SK-N-SH (cell line): ENCODE measurements around the gene KRCC1. TPM values are rescaled to one million over a fixed set of nuclear protein-coding genes. Genes with fewer than 3 reads are reported as not detected.

Source experiments
- CTCF ChIA-PET: fragments of 300-600, 350-600 bp; formaldehyde crosslinking; extraction: SDS; loops from one replicate; lab custom pipeline; 2021; lab: Yijun Ruan, JAX
- POLR2A ChIA-PET: fragments of 350-600 bp; sonication (Branson Sonifier 250); formaldehyde crosslinking; extraction: SDS; loops from one replicate; lab custom pipeline; 2020; ENCODE audit warnings: antibody characterized with exemption, inconsistent platforms; lab: Yijun Ruan, JAX
- DNase-seq: peaks from one replicate; pipeline ENCODE4 v3.0.0; 2012
- H2AFZ ChIP-seq: fragments of 200-600 bp; sonication (generic); 2 replicates; pipeline ENCODE4 v1.8.1; 2016; ENCODE audit warnings: antibody characterized with exemption, mild to moderate bottlenecking, low read depth
- H3F3A ChIP-seq: fragments of 200-600 bp; sonication (generic); replicated peaks from 2 replicates; pipeline ENCODE3; 2016; ENCODE audit warnings: antibody characterized with exemption, mild to moderate bottlenecking; ENCODE audit not compliant: insufficient read depth
- H3K27ac ChIP-seq, 2 experiments: fragments of 200-500 bp in 1 of 2; fragments of 200-600 bp in 1 of 2; sonication (Bioruptor generic) in 1 of 2; sonication (generic), shearing (Covaris generic) in 1 of 2; 2 replicates each; pipeline versions ENCODE4 v1.5.1 to v1.6.1; 2014 to 2016; ENCODE audit warnings: low read depth in 2 of 2, inconsistent platforms in 1 of 2, low read length in 1 of 2, mild to moderate bottlenecking in 1 of 2, mixed read lengths in 1 of 2
- H3K27me3 ChIP-seq: fragments of 200-600 bp; sonication (generic), shearing (Covaris generic); 2 replicates; pipeline ENCODE4 v1.6.1; 2016; ENCODE audit warnings: mixed run types; ENCODE audit not compliant: insufficient read depth
- H3K36me3 ChIP-seq, 2 experiments: fragments of 200-500 bp in 1 of 2; fragments of 200-600 bp in 1 of 2; sonication (Bioruptor generic) in 1 of 2; sonication (generic) in 1 of 2; replicated peaks in 1 of 2; 2 replicates each; pipeline versions ENCODE3 to v1.5.1; 2014 to 2016; ENCODE audit warnings: low read length in 1 of 2, mild to moderate bottlenecking in 1 of 2; ENCODE audit not compliant: insufficient read depth in 2 of 2, control insufficient read depth in 1 of 2
- H3K4me1 ChIP-seq, 2 experiments: fragments of 200-500 bp in 1 of 2; fragments of 200-600 bp in 1 of 2; sonication (Bioruptor generic) in 1 of 2; sonication (generic), shearing (Covaris generic) in 1 of 2; 2 replicates each; pipeline versions ENCODE4 v1.5.1 to v1.6.1; 2014 to 2016; ENCODE audit warnings: low read depth in 1 of 2, low read length in 1 of 2, mixed run types in 1 of 2; ENCODE audit not compliant: insufficient read depth in 2 of 2, control insufficient read depth in 1 of 2
- H3K4me2 ChIP-seq: fragments of 200-600 bp; sonication (generic), shearing (Covaris generic); 2 replicates; pipeline ENCODE4 v1.6.1; 2017; ENCODE audit warnings: mixed run types
- H3K4me3 ChIP-seq, 2 experiments: fragments of 200-500 bp in 1 of 2; fragments of 200-600 bp in 1 of 2; sonication (Bioruptor generic) in 1 of 2; sonication (generic), shearing (Covaris generic) in 1 of 2; 2 replicates each; pipeline versions ENCODE4 v1.5.1 to v1.8.1; 2014 to 2016; ENCODE audit warnings: low read depth in 2 of 2, inconsistent platforms in 1 of 2, low read length in 1 of 2, mild to moderate bottlenecking in 1 of 2, mixed read lengths in 1 of 2, moderate library complexity in 1 of 2
- H3K79me2 ChIP-seq: fragments of 200-600 bp; sonication (generic); 2 replicates; pipeline ENCODE4 v1.8.1; 2017; ENCODE audit warnings: mild to moderate bottlenecking; ENCODE audit not compliant: insufficient read depth
- H3K9ac ChIP-seq: fragments of 200-600 bp; sonication (generic); 2 replicates; pipeline ENCODE4 v1.6.1; 2017; ENCODE audit warnings: mixed run types
- H3K9me2 ChIP-seq: fragments of 200-600 bp; sonication (generic); 2 replicates; pipeline ENCODE4 v1.6.1; 2017; ENCODE audit warnings: mixed run types
- H3K9me3 ChIP-seq: fragments of 200-600 bp; sonication (generic); 2 replicates; pipeline ENCODE4 v1.6.1; 2017; ENCODE audit warnings: mixed run types, mild to moderate bottlenecking, moderate library complexity
- H4K20me1 ChIP-seq: fragments of 200-600 bp; sonication (generic); 2 replicates; pipeline ENCODE4 v1.6.1; 2017; ENCODE audit warnings: mild to moderate bottlenecking, mixed run types; ENCODE audit not compliant: insufficient read depth
- CHD2 ChIP-seq: fragments of 150-350 bp; IDR thresholded peaks from 2 replicates; pipeline ENCODE4 v1.6.1; 2018; ENCODE audit warnings: low read length; ENCODE audit not compliant: partially characterized antibody
- CTCF ChIP-seq: fragments of 200-600 bp; sonication (generic); IDR thresholded peaks from 2 replicates; pipeline ENCODE4 v1.6.1; 2017; ENCODE audit warnings: antibody characterized with exemption, mild to moderate bottlenecking, moderate library complexity
- EP300 ChIP-seq, 2 experiments: IDR thresholded peaks; 2 replicates each; pipeline versions ENCODE4 v1.4.0 to v1.6.1; 2012; ENCODE audit warnings: borderline replicate concordance in 1 of 2, low read depth in 1 of 2, low read length in 1 of 2
- FOSL2 ChIP-seq: IDR thresholded peaks from 2 replicates; pipeline ENCODE4 v1.4.0; 2012; ENCODE audit warnings: low read depth, mild to moderate bottlenecking, moderate library complexity, borderline replicate concordance
- FOXM1 ChIP-seq: IDR thresholded peaks from 2 replicates; pipeline ENCODE4 v1.4.0; 2012; ENCODE audit warnings: low read depth, mild to moderate bottlenecking
- GABPA ChIP-seq: IDR thresholded peaks from 2 replicates; pipeline ENCODE4 v1.4.0; 2012; ENCODE audit warnings: low read depth, mild to moderate bottlenecking
- JUND ChIP-seq: IDR thresholded peaks from 2 replicates; pipeline ENCODE4 v1.4.0; 2012
- MAX ChIP-seq: IDR thresholded peaks from 2 replicates; pipeline ENCODE4 v1.4.0; 2012; ENCODE audit warnings: low read depth
- MEF2A ChIP-seq: IDR thresholded peaks from 2 replicates; pipeline ENCODE4 v1.4.0; 2012; ENCODE audit warnings: low read depth, borderline replicate concordance
- MXI1 ChIP-seq: IDR thresholded peaks from 2 replicates; pipeline ENCODE4 v1.6.1; 2012; ENCODE audit warnings: mild to moderate bottlenecking, low read depth, low read length, improper control_type of control experiment
- NFIC ChIP-seq: IDR thresholded peaks from 2 replicates; pipeline ENCODE4 v1.4.0; 2012; ENCODE audit warnings: borderline replicate concordance
- NRF1 ChIP-seq: IDR thresholded peaks from 2 replicates; pipeline ENCODE4 v1.6.1; 2012; ENCODE audit warnings: low read depth, mild to moderate bottlenecking, low read length
- RAD21 ChIP-seq: IDR thresholded peaks from 2 replicates; pipeline ENCODE4 v1.6.1; 2012; ENCODE audit warnings: mild to moderate bottlenecking, low read length
- RCOR1 ChIP-seq: fragments of 150-350 bp; IDR thresholded peaks from 2 replicates; pipeline ENCODE4 v1.6.1; 2017; ENCODE audit warnings: antibody characterized with exemption, low read length
- RFX5 ChIP-seq: IDR thresholded peaks from 2 replicates; pipeline ENCODE4 v1.6.1; 2012; ENCODE audit warnings: mild to moderate bottlenecking, improper control_type of control experiment, low read length
- SIN3A ChIP-seq: IDR thresholded peaks from 2 replicates; pipeline ENCODE4 v1.6.1; 2012; ENCODE audit warnings: low read depth, mild to moderate bottlenecking, low read length, moderate library complexity, borderline replicate concordance
- SMC3 ChIP-seq: IDR thresholded peaks from 2 replicates; pipeline ENCODE4 v1.6.1; 2012; ENCODE audit warnings: low read depth, low read length, improper control_type of control experiment
- TAF1 ChIP-seq: IDR thresholded peaks from 2 replicates; pipeline ENCODE4 v1.6.1; 2012; ENCODE audit warnings: low read depth, mild to moderate bottlenecking, low read length, moderate library complexity, borderline replicate concordance
- TCF12 ChIP-seq: IDR thresholded peaks from 2 replicates; pipeline ENCODE4 v1.4.0; 2012
- USF1 ChIP-seq: IDR thresholded peaks from 2 replicates; pipeline ENCODE4 v1.4.0; 2012; ENCODE audit warnings: low read depth, borderline replicate concordance
- WGBS: methylation state at CpG from one replicate; pipeline ENCODE4 v1.1.6; 2017; ENCODE audit warnings: low lambda C conversion rate; 5-methylcytosine and 5-hydroxymethylcytosine counted together
- polyA plus RNA-seq, 3 experiments: library from polyadenylated mRNA; depleted of rRNA; stranded (reverse); fragments of >200 nt; gene quantifications; 2 replicates each; pipeline ENCODE4 v1.2.3, GENCODE V29; 2012
- TF ChIP-seq, protein P1 (sequence below): fragments of 150-350 bp; IDR thresholded peaks from 2 replicates; pipeline ENCODE4 v1.6.1; 2016; ENCODE audit warnings: mild to moderate bottlenecking, low read depth, low read length

The KRCC1 gene
- polyA plus RNA-seq, 1 of the 3 experiments (the other 2 are of a cell fraction), result 10.7 TPM

DNA sequence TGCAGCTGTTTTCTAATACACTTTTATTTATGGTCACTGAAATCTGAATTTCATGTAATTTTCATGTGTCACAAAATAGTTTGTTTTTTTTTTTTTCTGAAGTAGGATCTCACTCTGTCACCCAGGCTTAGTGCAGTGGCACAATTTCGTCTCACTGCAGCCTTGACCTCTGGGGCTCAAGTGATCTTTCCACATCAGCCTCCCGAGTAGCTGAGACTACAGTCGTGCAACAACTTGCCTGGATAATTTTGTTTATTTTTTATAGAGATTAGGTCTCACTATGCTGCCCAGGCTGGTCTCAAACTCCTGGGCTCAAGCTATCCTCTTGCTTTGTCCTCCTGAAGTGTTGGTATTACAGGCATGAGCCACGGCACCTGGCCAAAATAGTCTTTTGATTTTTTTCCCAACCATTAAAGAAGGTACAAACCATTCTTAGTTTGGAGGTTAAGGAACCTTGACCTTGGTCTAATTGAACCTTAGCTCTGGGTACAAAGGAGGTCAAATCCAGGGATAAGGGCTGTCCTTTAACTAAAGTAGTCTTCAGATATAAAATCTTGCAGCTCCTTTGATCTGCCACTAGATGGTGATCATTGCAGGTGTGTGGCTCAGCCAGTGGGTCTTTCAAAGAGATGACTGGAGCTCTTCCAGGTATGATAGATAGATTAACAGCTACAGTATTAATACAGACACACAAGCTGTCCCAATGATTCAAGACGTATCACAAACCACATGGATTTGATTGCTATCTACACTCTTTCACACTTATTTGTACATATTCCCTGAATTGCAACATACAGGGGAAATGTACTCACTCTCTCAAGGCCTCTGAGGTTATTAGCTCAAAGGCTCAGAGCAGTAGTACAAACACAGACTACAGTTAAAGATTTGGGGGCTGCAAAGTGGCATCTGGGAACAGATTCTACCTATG lies 4.7 kb upstream of the KRCC1 start:
- Histone ChIP-seq H3K36me3 (no peaks in the 10 kb centered on the region), H3K9me2 (no peaks in the 10 kb centered on the region), H3K4me1 (peaks cover 0 to 5% of the 10 kb centered on the region in 2 experiments; a peak in 2 of 4 replicates), H3F3A (no peaks in the 10 kb centered on the region), H3K4me2 (no peak overlapping the region), H3K9me3 (no peaks in the 10 kb centered on the region), H4K20me1 (no peaks in the 10 kb centered on the region), H3K27ac (no peak overlapping the region), H3K9ac (no peak overlapping the region), H3K27me3 (no peaks in the 10 kb centered on the region), H2AFZ (no peak overlapping the region), H3K4me3 (peak overlapping the region in 1 of 2 experiments; percentile 6; a peak in 1 of 4 replicates), H3K79me2 (peaks cover 3% of the 10 kb centered on the region)
- DNase-seq, result peak; percentile 71
- ChIA-PET POLR2A (interaction anchor here (0.6 kb wide), 1 partner anchor 112 kb away, joined by 3 read pairs; no protein-coding TSS in a partner anchor), CTCF (interaction anchor here (0.5 to 5.4 kb wide), 60 partner anchors 9 to 530 kb away, joined by 3 to 147 read pairs (median 4); partner anchors contain the start of gene THNSL2)
- 44% methylated on average over 5 of the region's 5 CpGs for WGBS
- TF ChIP-seq EP300 (IDR thresholded peaks at IDR 0.05; ENCODE audit: borderline replicate concordance in 1 of 2, low read depth in 1 of 2, low read length in 1 of 2) (no peak), RAD21 (peak; percentile 93), GABPA (no peak), TCF12 (no peak), CTCF (peak; percentile 84), SMC3 (peak; percentile 95), NFIC (no peak), MXI1 (no peak), SIN3A (no peak), MEF2A (no peak)

DNA sequence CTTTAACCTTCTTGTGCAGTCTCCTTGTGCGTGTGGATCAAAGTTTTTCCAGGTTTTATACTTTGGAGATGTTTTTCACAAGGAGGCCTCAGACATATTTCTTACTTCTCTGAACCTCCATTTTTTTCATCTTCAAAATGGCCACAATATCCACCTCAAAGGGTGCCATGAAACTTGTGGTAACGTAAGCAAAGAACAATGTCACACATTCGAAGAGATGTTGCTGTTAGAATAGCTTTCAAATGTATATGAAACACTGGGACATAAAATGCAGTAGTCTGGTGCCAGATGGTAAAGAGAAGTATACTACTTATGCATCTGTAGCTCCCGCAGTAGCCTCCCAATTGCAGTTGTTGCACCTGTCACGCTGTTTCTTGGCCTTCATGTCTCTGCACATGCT lies 2.6 kb upstream of the KRCC1 start:
- CTCF ChIA-PET, result interaction anchor here (5.4 kb wide), 1 partner anchor 103 kb away, joined by 147 read pairs; no protein-coding TSS in a partner anchor
- TF ChIP-seq FOSL2 (no peak), TAF1 (no peak), SMC3 (no peak), MAX (no peak), CTCF (no peak), JUND (no peak), NRF1 (no peak), RCOR1 (no peak), FOXM1 (no peak), SIN3A (no peak), CHD2 (no peak), USF1 (no peak), RFX5 (no peak), RAD21 (no peak)
- TF ChIP-seq, protein P1, sequence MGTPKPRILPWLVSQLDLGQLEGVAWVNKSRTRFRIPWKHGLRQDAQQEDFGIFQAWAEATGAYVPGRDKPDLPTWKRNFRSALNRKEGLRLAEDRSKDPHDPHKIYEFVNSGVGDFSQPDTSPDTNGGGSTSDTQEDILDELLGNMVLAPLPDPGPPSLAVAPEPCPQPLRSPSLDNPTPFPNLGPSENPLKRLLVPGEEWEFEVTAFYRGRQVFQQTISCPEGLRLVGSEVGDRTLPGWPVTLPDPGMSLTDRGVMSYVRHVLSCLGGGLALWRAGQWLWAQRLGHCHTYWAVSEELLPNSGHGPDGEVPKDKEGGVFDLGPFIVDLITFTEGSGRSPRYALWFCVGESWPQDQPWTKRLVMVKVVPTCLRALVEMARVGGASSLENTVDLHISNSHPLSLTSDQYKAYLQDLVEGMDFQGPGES, result no peak

More for the DNA sequence above, 2.6 kb upstream of the KRCC1 start:
- H3K9ac ChIP-seq, result no peak overlapping the region
- peaks cover 4 to 5% of the 10 kb centered on the region in 2 experiments for H3K36me3 ChIP-seq
- no peaks in the 10 kb centered on the region for H3F3A ChIP-seq
- peaks cover 23% of the 10 kb centered on the region for H3K79me2 ChIP-seq
- H3K27me3 ChIP-seq, result no peaks in the 10 kb centered on the region
- H3K4me2 ChIP-seq, result no peak overlapping the region
- no peak for DNase-seq
- no peak overlapping the region for H3K4me3 ChIP-seq
- no peaks in the 10 kb centered on the region for H3K9me3 ChIP-seq
- H4K20me1 ChIP-seq, result peaks cover 8% of the 10 kb centered on the region; the same call in 1 of the 2 replicates
- H3K4me1 ChIP-seq, result peaks cover 12% of the 10 kb centered on the region in 2 experiments
- H3K27ac ChIP-seq, result no peak overlapping the region
- POLR2A ChIA-PET, result no interaction called here
- no peaks in the 10 kb centered on the region for H3K9me2 ChIP-seq
- no peak overlapping the region for H2AFZ ChIP-seq
- 86% methylated on average over 5 of the region's 5 CpGs for WGBS
